Posterior cingulate gyrus (tissue), 11 donors: Measurements from ENCODE around the gene ZNF423.

ENCODE experiments used
- DNase-seq, 10 donors: peaks; one replicate each; pipeline versions ENCODE4 v3.0.0 to v3.0.0-alpha.2; 2020 to 2021; ENCODE audit warnings: mixed read lengths in 3 of 10
- intact Hi-C: fragments of 100-400 bp; cut with DNase I; formaldehyde crosslinking; loops from one replicate; pipeline ENCODE4 v1.15.1; 2023

Gene ZNF423

DNA sequence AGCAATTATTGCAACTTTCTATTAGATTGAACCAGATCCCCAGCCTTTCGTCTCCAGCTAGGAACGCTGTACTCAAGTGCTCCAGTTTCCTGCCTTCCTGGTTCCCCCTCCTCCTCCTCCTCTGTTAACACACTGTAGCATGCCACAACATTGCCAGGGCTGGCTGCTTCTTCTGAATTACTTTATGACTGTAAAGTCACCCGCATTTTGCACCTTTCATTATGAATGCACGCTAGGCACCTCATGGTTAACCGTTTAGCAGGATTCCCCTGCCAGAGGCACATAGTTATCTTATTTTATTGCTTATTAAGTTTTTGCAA lies 4.5 kb downstream of the ZNF423 start:
- intact Hi-C loops = no loop called here
- peak in 1 of 10 donors; percentile 9 for DNase-seq

DNA sequence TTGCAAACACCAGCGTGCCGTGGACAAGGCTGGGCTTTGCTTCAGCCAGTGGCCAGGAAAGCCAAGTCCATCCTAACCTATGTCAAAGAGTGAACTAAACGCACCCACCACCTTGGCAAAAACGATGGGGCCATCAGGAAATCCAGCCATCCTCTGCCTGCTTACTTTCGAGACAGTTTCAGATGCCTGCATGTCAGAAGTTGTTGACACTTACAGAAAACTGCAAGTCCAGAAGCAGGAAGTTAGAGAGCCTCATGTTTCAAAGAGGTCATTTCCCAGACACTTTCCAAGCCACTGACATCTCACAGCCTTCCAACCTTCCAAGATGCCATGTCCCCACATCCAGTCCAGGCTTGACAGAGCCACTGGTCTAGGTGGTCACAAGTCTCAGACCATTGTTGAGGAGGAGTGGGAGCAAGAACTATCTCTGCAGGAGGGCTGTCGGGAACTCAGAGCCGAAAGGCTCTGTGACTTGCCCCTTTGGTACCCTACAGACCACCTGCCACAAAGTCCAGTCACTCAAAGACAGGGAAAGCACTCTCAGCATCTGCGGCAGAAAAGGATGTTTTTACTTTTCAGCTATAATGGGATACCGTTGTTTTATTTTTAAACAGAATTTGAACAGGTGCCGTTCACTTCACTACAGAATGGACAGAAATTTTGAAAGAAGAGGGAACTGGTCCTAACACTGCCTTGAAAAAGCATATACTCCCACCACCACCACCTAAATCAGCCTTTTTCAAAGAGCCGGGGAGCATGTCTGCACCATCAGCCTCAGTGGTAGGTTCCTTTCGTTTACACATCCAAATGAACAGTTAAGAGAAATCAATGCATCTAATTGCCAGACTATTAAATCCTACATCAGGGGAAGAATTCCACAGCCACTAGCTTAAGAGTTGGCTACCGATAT lies 5.1 kb downstream of the ZNF423 start:
- no peak for DNase-seq
- intact Hi-C loops = no loop called here

DNA sequence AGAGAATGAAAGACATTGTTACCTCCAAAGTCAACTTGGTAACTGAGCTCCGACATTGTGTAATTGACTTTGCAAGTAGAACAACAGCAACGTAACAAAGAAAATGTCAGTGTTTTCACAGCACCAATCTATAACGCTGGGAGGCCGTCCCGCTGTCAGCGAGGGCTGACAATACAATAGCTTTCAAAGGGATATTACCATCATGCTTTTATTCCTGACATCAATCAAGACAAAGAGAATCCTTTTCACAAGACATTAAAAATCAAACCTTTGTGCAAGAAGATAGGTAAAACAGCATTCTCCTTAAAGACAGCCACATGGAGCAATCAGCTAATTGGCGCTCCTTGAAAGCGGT lies 6.2 kb downstream of the ZNF423 start:
- intact Hi-C loops = no loop called here
- DNase-seq = no peak

DNA sequence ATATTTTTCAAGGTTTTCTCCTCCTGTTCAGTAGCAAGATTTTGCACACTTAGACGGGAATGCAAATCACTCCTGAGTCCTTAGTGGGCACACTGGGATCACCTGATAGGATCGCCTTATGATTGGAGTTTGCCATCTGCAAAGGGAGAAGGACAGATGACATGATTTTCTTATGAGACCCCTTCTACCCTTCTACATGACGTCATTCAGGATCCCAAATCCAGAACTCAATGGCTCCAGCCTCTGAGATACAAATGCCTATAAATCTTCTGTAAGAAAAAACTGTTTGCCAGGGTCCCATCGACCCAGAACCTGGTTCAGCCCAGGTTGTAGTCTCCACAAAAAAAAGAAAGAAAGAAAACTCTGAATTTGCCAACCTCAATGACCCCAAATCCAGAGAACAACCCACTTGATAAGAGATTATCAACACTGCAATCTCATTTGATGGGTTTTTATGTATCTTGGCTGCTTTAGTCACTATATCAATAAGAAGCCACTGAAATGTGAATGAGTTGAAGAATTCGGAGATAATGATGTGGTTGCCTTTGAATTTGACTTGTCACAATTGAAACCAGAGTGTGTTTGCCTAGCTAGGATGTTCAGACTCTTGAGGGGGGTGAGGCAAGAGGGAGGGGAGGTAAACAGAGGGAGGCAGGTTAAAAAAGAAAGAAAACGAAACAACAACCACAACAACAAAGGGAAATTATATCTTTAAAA lies 6.7 kb downstream of the ZNF423 start:
- intact Hi-C loops = no loop called here
- no peak for DNase-seq

DNA sequence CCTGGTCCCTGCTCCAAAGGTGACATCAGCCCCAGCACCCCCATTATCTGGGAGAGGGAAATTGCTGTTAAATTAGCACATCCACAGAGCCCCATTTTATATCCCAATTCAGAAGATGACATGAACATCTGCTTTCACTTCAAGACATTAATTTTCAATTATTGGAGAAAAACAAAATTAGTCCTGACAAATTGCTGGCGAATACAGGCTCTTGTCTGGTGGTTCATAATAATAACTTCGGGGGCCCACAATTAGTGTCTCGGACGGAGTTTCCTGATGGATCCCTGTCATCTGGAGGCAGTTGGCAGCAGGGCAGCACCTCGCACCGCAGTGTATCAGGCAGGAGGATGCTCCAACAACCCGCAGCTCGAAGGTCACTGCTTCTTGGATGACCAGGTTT lies 7.4 kb downstream of the ZNF423 start:
- intact Hi-C loops = no loop called here
- DNase-seq = peak in 1 of 10 donors; percentile 42

DNA sequence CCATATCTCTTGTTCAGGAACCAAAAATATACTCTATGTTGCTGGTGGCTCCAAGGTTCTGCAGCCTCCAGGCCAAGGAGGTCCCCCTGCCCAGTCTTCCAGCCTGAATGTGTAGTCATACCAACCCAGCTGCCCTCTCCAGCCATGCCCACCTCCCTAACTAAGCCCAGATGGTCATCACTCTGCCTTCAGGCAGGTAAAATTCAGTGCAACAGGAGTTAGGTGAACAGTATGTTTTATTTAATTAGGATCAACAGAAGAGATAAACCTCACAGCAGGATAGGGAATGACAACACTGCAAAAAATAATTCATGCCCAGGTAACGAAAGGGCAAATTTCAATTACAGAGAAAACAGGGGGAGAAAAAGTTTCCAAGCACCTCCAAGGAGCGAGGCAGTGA lies 9.1 kb downstream of the ZNF423 start:
- no peak for DNase-seq
- intact Hi-C loops = no loop called here

DNA sequence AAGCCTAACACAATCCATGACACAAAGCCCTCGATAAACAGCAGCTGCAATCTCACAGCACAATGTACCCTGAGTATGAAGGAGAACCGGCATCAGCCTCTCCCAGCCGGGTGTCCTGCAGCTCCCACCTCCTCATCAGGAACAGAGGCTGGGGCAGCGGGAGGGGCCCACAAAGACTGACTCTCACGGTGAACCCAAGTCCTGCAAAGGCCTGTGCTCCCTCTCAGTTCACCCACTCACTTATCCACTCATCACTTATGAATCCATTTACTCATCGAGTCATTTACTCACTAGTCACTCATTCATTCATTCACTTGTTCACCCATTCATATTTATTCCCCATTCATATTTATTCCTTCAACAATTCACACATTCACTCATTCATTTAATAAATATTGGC lies 11.6 kb downstream of the ZNF423 start:
- no peak for DNase-seq
- intact Hi-C loops = no loop called here

DNA sequence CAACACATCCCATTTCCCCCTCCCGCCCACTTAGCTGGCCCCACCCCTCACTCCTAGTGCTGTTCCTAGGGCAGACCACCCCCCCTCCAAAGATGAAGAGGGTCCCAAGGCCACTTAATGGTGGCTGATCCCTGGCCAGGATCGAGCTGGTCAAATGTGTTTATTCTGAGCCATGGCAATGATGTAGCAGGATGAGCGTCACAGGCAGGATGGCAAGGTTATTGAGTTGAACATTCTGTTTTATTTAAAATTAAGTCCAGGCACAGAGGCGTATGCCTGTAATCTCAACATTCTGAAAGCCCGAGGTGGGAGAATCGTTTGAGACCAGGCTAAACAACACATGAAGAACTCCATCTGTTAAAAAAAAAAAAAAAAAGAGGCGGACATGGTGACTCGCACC lies 12.2 kb downstream of the ZNF423 start:
- DNase-seq = no peak
- intact Hi-C loops = no loop called here

DNA sequence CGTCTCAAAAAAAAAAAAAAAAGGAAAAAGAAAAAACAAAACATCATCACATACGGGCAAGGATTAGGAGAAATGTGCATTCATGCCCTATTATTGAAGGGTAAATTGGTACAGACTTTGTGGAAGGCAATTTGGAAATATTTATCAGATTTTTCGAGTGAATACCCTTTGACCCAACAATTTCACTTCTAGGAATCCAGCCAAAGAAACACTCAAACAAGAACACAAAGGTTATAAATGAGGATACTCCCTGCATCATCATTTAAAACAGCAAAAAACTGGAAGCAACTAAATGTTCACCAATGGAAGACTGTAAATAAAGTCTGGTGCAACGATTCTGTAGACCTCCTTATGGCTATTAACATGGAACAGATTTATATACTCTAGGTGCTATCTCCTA lies 12.9 kb downstream of the ZNF423 start:
- DNase-seq = no peak
- intact Hi-C loops = no loop called here

DNA sequence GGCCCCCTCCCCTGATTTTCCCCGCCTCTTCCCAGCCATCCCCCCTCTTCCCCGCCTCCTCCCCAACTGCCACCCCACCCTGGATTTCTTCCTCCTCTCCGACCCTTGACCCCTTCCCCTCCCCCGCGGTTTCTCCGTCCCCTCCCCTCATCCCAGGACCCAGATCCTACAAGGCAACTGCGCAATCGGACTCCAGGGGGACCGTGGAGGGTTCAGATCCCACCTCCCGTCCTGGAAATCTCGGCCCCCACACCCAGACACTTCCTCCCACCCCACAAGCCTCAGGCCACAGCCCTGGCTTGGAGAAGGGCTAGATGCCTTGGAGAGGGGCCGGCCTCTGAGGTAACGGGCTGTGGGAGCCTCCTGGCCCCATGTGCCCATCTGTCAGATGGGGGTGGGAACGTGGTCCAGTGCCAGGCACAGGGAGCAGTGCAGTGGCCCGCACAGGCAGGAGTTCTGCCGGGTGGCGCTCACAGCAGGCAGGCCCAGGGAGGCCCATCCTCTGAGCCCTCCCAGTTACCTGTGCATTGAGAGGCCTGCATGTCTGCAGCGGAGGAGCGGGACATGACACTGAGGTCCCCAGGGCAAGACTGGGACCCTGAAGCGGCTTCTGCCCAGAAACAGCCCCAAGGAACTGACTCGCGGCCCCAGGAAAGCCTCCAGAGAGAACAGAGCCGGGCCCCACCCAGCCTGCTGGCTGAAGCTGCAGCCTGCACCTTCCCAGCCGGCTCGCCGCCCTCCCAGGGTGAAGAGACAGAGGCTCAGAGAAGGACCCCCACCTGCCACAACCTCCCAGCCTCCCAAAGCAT lies 16.7 kb downstream of the ZNF423 start:
- intact Hi-C loops = no loop called here
- no peak for DNase-seq

DNA sequence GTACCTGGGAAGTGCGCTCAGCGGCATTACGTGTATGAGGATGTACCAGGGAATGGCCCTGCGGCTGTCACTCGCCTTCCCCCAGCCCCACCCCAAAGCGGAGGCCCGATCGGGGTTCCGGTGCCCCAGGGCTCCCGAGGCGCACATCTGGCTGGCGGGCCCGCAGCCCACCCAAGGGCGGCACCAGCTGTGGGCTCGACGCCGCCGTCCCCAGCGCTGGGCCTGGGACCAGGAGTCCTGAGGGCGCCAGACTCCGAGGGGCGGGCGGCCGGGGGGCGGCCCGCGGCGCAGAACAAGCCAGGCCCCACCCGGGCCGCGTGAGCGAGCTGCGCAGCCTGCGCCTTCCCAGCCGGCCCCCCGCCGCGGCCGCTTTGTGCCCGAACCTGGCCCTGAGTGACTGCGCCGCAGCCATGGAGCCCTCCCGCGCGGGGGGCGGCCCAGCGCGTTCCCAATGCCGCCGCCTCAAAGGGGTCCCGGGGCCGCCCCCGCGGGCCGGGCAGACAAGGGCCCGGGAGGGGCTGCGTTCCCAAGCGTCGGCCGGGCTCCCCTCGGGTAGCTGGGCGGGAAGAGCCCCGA lies 17.4 kb downstream of the ZNF423 start:
- peak in 1 of 10 donors; percentile 31 for DNase-seq
- intact Hi-C loops = no loop called here

DNA sequence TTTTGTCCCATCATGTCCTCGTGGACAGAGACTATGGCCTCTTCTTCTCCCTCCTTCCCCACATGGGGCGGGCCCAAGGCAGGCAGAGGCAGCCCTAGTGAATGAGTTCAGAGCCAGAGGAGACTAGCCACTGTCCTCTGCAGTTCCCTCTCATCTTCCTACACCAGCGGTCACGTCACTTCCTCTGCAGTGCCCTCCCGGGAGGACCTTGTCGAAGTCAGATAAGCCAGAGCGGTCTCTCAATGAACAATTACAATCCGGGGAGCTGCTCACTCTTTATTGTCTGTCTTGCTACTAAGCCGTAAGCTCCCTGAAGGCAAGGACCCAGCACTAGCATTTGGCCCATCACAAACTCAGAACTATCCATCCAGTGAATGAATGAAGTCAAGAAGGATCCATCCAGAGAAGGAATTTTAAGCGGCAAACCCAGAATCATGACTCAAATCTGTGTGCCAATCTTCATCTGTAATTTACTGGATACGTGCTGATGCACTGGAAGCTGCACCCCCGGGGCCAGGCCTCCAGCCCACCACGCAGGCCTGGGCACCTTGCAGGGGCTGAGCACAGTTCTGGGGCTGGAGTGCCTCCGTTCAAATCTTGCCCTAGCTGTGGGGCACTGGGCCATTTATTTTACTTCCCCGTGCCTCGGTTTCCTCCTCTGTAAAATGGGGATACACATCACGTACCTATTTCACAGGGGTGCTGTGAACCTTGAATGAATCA lies 18.1 kb downstream of the ZNF423 start:
- intact Hi-C loops = no loop called here
- DNase-seq = no peak

DNA sequence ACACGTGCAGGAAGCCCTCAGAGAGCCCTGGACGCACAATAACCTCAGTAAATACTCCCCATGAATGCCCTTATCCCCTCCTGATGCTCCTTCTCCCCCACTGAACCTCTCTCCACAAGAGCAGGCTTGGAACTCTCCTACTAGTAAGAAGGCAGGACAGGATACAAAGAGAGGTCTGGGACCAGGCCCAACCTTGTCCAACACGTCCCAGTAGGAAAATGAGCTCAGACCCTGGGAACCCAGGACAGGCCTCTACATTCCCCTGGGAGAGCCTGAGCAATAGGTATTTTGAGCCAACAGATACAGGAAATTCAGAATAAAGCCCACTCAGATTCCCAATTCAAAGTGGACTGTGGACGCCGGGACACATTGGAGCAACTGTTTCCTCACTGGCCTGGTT lies 19.2 kb downstream of the ZNF423 start:
- intact Hi-C loops = no loop called here
- no peak for DNase-seq

DNA sequence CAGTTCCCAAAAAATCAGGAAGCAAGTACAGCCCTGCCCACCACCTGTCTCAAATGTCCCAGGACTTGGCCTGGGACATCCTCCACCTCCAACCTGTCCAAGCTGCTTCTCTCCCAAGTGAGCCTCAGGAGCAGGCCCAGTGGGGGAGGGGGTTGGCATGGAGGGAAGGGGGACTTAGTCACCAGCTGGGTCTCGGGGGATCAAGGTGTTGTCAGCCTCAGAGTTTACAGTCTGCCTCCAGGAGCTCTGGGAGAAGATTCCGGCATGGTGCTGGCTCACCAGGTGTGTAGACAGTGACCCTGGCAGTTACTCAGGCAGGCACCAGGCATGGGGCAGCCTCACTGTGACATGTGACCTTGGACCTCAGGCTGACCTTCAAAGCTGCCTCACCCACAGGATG lies 19.7 kb downstream of the ZNF423 start:
- intact Hi-C loops = no loop called here
- DNase-seq = no peak

DNA sequence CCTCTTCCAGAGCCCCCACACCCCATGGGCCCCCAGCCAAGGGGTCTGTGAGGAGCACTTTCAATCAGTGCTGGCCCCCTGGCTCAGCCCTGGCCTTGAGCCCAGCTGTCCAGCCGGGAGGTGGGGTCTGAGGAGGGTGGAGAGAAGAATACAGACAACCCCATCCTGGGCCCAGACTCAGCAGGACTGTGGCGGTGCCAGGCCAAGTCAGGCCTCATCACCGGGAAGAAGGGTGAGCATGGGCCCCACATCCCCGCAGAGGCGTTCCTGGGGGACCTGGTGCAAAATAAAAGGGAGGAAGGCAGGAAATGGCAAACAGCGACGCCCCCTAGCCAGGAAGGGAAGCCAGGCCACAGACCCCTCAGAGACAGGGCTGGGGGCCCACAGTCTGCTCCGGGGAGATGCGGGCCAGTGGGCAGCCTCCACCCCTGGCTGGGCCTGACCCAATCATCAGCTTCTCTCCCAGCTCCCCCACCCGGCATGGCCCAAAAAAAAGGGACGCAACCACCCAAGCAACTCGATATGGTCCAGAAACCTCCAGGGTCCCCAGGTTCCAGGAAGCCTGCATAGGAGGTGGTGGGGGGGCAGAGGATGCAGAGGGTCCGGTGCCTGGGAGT lies 20.6 kb downstream of the ZNF423 start:
- DNase-seq = no peak
- intact Hi-C loops = no loop called here

DNA sequence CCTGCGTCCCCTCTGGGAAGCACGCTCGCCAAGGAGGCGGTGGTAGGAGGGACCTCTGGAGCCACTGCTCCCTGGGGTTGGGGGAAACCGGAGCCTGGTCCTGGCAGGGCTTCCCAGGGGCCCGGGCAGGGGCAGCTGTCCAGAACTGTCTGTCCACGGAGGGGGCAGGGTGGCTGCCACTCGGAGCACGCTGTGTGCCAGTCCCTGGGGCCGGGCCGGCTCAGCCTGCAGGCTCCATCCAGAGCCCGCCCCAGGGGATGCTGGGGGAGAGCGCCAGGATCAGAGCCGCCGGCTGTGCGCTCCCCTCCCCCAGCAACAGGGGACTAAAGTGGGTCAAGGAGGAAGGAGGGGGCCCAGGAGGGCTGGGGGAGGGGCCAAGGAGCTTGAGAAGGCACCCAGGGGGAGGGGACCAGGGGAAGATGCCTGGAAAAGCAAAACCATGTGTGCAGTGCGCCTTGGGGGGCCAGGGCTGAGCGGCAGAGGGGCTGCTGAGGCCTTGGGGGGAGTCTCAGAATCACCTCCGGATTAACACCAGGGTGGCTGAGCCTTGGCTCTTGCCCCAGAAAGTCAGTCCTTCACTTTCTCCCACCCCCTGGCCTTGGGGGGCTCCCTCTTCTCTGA lies 21.3 kb downstream of the ZNF423 start:
- peak in 9 of 10 donors; percentile 23 to 91 (median 64) for DNase-seq
- intact Hi-C loops = no loop called here

DNA sequence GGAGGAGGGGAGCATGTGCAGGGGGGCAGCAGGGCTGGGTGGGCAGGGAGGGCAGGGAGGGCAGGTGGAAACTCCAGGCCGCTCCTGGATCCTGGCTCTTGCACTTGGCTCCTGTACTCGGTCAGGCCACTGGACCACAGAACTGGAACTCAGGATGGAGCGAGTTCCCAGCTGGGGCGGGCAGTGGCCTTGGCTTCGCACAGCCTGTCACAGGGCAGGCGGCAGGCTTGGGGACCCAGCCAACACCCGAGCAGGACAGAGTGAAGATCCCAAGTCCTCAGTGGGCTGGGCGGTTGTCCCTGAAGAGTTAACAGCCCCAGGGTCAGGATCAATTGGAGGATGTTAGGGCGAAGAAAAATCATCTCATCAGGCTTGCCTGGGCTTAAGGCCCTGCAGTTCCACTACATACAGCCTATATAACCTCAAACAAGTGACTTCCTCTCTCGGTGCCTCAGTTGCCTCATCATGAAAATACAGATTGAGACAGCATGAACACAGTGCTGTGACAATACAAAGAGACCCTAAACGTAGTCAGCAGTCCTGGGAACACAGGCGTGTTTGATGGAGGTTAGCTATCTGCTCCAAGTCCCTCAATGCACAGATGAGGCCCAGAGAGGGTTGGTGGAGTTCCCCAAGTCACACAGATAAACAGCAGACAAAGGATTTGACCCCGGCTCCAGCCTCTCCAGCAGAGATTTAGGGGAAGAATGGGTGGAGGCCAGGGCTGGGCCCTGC lies 21.9 kb downstream of the ZNF423 start:
- DNase-seq = peak in 4 of 10 donors; percentile 32 to 85 (median 56)
- intact Hi-C loops = no loop called here

DNA sequence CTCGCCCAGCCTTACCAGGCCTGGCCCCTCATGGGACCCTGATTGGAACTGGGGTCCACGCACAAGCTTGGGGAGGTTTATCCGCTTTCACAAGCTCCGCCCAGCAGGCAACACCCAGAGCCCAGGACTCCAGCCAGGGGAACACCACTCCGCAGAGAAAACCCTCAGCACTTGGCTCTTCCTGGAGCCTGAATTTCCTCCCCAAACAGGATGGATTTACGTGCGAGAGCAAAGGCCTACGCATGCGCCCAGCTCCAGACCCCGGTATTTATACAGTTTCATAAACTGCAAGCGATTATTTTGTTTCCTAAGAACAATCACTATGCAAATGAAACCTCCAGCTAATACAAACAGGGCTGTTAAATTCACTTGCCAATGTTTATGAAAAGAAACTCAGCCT lies 22.8 kb downstream of the ZNF423 start:
- no peak for DNase-seq
- intact Hi-C loops = no loop called here

DNA sequence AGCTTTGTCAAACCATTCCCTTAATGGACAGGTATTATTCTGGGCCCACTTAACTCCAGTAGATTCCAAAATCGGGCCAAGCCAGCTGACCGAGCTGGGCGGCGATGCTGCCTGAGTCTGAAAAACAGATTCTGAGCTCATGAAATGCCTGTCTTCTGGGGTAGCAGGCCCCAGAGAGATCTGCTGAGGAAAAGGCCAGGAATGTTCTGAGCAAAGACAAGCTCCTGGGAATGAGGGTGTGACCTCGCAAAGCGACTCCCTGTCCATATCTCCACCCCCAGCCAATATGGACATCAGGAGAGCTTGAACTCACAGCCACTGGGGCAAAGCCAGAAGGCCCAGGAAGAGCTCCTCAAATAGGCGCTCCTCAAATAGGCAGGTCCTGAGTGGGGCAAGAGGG lies 23.7 kb downstream of the ZNF423 start:
- intact Hi-C loops = no loop called here
- DNase-seq = no peak
